PC-3 (cell line): ENCODE data around the gene ZDHHC8. TPM values are rescaled to one million over a fixed set of nuclear protein-coding genes. Genes with fewer than 3 reads are reported as not detected.

Source experiments
- ATAC-seq: fragments of 200-7000 bp; cut with Tn5 transposase; 2 replicates; pipeline ENCODE4 v1.9.1; 2020; ENCODE audit warnings: mild to moderate bottlenecking, moderate library complexity
- BruUV-seq: library from RNA; stranded (reverse); fragments of 400-500 nt; replicated peaks from 2 replicates; lab custom pipeline; 2021; lab: Mats Ljungman, UMichigan
- CTCF ChIA-PET: fragments of 300-600 bp; sonication (Branson Sonifier 250); formaldehyde crosslinking; loops from one replicate; lab custom pipeline; 2022; ENCODE audit warnings: antibody characterized with exemption; lab: Charles Lee
- POLR2A ChIA-PET: fragments of 300-600 bp; sonication (Branson Sonifier 250); formaldehyde crosslinking; loops from one replicate; lab custom pipeline; 2022; ENCODE audit warnings: antibody characterized with exemption; ENCODE audit not compliant: unreplicated experiment; lab: Charles Lee
- DNase-seq: peaks from one replicate; pipeline ENCODE4 v3.0.0-alpha.2; 2015
- H2AFZ ChIP-seq: fragments of 300-600 bp; sonication (generic); 2 replicates; pipeline ENCODE4 v1.6.0; 2016; ENCODE audit warnings: antibody characterized with exemption, low read length
- H3F3A ChIP-seq: fragments of 300-600 bp; sonication (generic); one replicate; pipeline ENCODE4 v1.6.0; 2017; ENCODE audit warnings: antibody characterized with exemption, low read length, control low read depth, mild to moderate bottlenecking; ENCODE audit not compliant: unreplicated experiment
- H3K27ac ChIP-seq: fragments of 300-600 bp; sonication (generic); 2 replicates; pipeline ENCODE4 v1.5.1; 2016; ENCODE audit warnings: mild to moderate bottlenecking, low read length
- H3K27me3 ChIP-seq: fragments of 300-600 bp; sonication (generic); 2 replicates; pipeline ENCODE4 v1.6.1; 2016; ENCODE audit warnings: low read length, mixed read lengths
- H3K36me3 ChIP-seq: fragments of 300-600 bp; sonication (generic); 2 replicates; pipeline ENCODE4 v1.6.1; 2016; ENCODE audit warnings: low read depth, mixed run types, low read length, mixed read lengths
- H3K4me1 ChIP-seq: fragments of 300-600 bp; sonication (generic); 2 replicates; pipeline ENCODE4 v1.5.1; 2016; ENCODE audit warnings: low read length; ENCODE audit not compliant: insufficient read depth
- H3K4me2 ChIP-seq: fragments of 300-600 bp; sonication (generic); 2 replicates; pipeline ENCODE4 v1.6.0; 2016; ENCODE audit warnings: low read length
- H3K4me3 ChIP-seq: fragments of 300-600 bp; sonication (generic); 2 replicates; pipeline ENCODE4 v1.5.1; 2016; ENCODE audit warnings: mild to moderate bottlenecking, low read length, mixed read lengths
- H3K79me2 ChIP-seq: fragments of 300-600 bp; sonication (generic); 2 replicates; pipeline ENCODE4 v1.6.1; 2017; ENCODE audit warnings: low read length, mixed read lengths
- H3K9ac ChIP-seq: fragments of 300-600 bp; sonication (generic); 2 replicates; pipeline ENCODE4 v1.6.0; 2016; ENCODE audit warnings: mild to moderate bottlenecking, low read length
- H3K9me2 ChIP-seq: fragments of 300-600 bp; sonication (generic); replicated peaks from 2 replicates; pipeline ENCODE4 v1.6.1; 2016; ENCODE audit warnings: mixed run types, low read length, mixed read lengths
- H3K9me3 ChIP-seq: fragments of 300-600 bp; sonication (generic); 2 replicates; pipeline ENCODE4 v1.6.1; 2016; ENCODE audit warnings: low read length, mixed read lengths
- H4K20me1 ChIP-seq: fragments of 300-600 bp; sonication (generic); 2 replicates; pipeline ENCODE4 v1.6.1; 2016; ENCODE audit warnings: low read length, mixed read lengths
- EZH2 ChIP-seq: fragments of 300-600 bp; sonication (generic); IDR thresholded peaks from one replicate; pipeline ENCODE4 v1.6.1; 2017; ENCODE audit warnings: antibody characterized with exemption, mild to moderate bottlenecking, low read length; ENCODE audit not compliant: unreplicated experiment
- EZH2phosphoT487 ChIP-seq: fragments of 300-600 bp; sonication (generic); IDR thresholded peaks from 2 replicates; pipeline ENCODE4 v1.6.1; 2018; ENCODE audit warnings: mild to moderate bottlenecking, antibody characterized with exemption, low read length, borderline replicate concordance
- intact Hi-C: fragments of 100-400 bp; cut with micrococcal nuclease; formaldehyde crosslinking; loops from 2 replicates; pipeline ENCODE4 v1.9.0; 2023
- total RNA-seq: library from RNA; depleted of rRNA; stranded (reverse); fragments of >200 nt; gene quantifications from 2 replicates; pipeline ENCODE4 v1.2.3, GENCODE V29; 2014
- TF ChIP-seq, protein P1 (sequence below): fragments of 300-600 bp; sonication (generic); conservative IDR thresholded peaks from 2 replicates; pipeline ENCODE4 v1.5.1; 2017; ENCODE audit warnings: antibody characterized with exemption, low read depth, mild to moderate bottlenecking, low read length

Gene ZDHHC8
- total RNA-seq, 1 experiment from 2014 or later, result 24.6 TPM

DNA sequence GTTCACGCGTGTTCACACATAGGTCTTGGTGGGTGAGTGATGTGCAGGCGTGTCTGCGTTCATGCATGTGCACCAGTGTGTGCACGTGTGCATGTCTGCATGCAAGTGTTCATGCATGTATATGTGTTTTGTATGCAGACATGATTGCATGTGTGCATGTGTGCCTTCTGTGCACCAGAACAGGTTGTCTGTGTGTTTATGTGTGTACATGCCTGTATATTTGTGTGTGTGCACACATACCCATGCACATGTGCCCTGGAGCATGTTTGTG, 4.9 kb downstream of the ZDHHC8 start:
- H3K36me3 ChIP-seq, result no peaks in the 10 kb centered on the region
- TF ChIP-seq EZH2phosphoT487 (no peak), EZH2 (no peak)
- TF ChIP-seq, protein P1, sequence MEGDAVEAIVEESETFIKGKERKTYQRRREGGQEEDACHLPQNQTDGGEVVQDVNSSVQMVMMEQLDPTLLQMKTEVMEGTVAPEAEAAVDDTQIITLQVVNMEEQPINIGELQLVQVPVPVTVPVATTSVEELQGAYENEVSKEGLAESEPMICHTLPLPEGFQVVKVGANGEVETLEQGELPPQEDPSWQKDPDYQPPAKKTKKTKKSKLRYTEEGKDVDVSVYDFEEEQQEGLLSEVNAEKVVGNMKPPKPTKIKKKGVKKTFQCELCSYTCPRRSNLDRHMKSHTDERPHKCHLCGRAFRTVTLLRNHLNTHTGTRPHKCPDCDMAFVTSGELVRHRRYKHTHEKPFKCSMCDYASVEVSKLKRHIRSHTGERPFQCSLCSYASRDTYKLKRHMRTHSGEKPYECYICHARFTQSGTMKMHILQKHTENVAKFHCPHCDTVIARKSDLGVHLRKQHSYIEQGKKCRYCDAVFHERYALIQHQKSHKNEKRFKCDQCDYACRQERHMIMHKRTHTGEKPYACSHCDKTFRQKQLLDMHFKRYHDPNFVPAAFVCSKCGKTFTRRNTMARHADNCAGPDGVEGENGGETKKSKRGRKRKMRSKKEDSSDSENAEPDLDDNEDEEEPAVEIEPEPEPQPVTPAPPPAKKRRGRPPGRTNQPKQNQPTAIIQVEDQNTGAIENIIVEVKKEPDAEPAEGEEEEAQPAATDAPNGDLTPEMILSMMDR, result no peak
- no peaks in the 10 kb centered on the region for H3K27me3 ChIP-seq
- H3K9ac ChIP-seq, result no peak overlapping the region
- no peaks in the 10 kb centered on the region for H3K9me3 ChIP-seq
- H3K4me3 ChIP-seq, result no peak overlapping the region
- H4K20me1 ChIP-seq, result no peaks in the 10 kb centered on the region
- DNase-seq (no peak), ATAC-seq (no peak)
- CTCF ChIA-PET, result no interaction called here
- no peak overlapping the region for H2AFZ ChIP-seq
- H3K4me1 ChIP-seq, result peaks cover 7% of the 10 kb centered on the region; the same call in 1 of the 2 replicates
- peaks cover 57% of the 10 kb centered on the region for H3K79me2 ChIP-seq
- H3F3A ChIP-seq, result no peaks in the 10 kb centered on the region
- H3K4me2 ChIP-seq, result no peak overlapping the region
- H3K27ac ChIP-seq, result no peak overlapping the region
- no peaks in the 10 kb centered on the region for H3K9me2 ChIP-seq
- POLR2A ChIA-PET, result no interaction called here
- intact Hi-C loops, result no loop called here
- no TSS peak for BruUV-seq

DNA sequence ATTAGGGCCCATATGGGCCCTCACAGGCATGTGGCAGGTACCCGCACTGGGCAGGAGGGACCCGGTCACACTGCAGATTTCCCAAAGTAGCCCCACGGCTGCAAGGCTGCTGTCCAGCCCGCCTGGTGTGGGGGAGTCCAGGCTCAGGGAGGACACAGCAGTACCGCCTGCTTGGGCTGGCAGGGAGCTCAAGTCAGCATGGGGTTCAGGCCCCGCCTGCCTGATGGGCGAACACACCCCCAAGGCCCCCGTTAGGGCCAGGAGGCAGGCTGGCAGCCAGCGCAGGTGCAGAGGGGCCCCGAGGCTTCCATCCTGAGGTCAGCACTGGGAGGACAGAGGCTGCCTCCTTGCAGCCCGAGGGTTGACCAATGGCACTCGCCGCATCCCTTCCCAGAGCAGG, 5.5 kb downstream of the ZDHHC8 start:
- BruUV-seq, result no TSS peak
- H4K20me1 ChIP-seq, result no peaks in the 10 kb centered on the region

DNA sequence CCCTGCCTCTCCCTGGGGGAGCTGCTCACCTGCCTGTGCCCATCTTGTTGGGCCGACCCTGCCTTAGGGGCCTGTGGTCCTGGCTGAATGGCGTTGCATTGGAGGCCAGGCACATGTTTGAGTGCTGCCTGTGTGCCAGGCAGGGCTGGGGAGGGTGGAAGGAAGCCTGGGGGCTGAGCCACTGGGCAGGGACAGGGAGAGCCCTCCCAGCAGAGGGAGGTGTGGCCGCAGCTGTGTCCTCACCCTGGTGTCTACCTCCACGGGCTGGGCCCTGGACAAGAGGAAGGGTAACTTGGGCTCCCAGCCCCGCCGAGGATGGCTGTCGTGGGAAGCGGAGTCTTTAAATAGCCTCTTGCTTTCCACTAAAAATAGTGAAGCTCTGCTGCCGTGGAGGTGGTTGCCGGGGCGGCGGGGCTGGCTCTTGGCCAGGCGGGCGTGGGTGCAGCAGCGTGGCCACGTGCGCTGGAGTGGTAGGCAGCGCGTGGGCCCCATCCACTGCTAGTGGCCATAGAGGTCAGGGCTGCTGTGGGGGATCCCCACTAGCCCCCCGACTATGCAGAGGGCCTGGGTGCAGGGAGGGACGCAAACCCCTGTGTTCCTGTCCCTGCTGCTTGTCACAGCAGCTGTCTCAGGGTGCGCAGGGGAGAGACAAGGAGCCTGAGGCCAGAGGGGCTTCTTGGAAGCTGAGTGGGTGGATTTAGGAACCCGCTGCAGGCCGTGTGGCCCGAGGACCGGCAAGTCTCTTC, 6.2 kb downstream of the ZDHHC8 start:
- Histone ChIP-seq H3K4me1 (peaks cover 2% of the 10 kb centered on the region; the same call in 1 of the 2 replicates), H3K36me3 (no peaks in the 10 kb centered on the region), H3K9me3 (no peaks in the 10 kb centered on the region), H2AFZ (no peak overlapping the region), H3K27me3 (no peaks in the 10 kb centered on the region), H3F3A (no peaks in the 10 kb centered on the region), H3K4me3 (no peak overlapping the region), H3K4me2 (no peak overlapping the region), H3K27ac (no peak overlapping the region), H3K9me2 (no peaks in the 10 kb centered on the region), H3K9ac (no peak overlapping the region), H4K20me1 (no peaks in the 10 kb centered on the region), H3K79me2 (peaks cover 48% of the 10 kb centered on the region)
- BruUV-seq, result no TSS peak
- DNase-seq, result no peak
- ChIA-PET POLR2A (no interaction called here), CTCF (no interaction called here)
- ATAC-seq, result no peak
- TF ChIP-seq, protein P1, result no peak
- TF ChIP-seq EZH2phosphoT487 (no peak), EZH2 (no peak)
- intact Hi-C loops, result no loop called here

More for the DNA sequence above, 5.5 kb downstream of the ZDHHC8 start:
- H3K4me3 ChIP-seq, result no peak overlapping the region
- no peak for DNase-seq
- no peaks in the 10 kb centered on the region for H3K9me3 ChIP-seq
- ChIA-PET CTCF (no interaction called here), POLR2A (no interaction called here)
- H3F3A ChIP-seq, result no peaks in the 10 kb centered on the region
- intact Hi-C loops, result no loop called here
- no peaks in the 10 kb centered on the region for H3K27me3 ChIP-seq
- H3K27ac ChIP-seq, result no peak overlapping the region
- H3K9me2 ChIP-seq, result no peaks in the 10 kb centered on the region
- TF ChIP-seq, protein P1, result no peak
- no peak for TF ChIP-seq EZH2
- no peak for TF ChIP-seq EZH2phosphoT487
- H3K9ac ChIP-seq, result no peak overlapping the region
- peaks cover 56% of the 10 kb centered on the region for H3K79me2 ChIP-seq
- H3K4me2 ChIP-seq, result no peak overlapping the region
- H3K36me3 ChIP-seq, result no peaks in the 10 kb centered on the region
- ATAC-seq, result no peak
- H2AFZ ChIP-seq, result no peak overlapping the region
- H3K4me1 ChIP-seq, result peaks cover 7% of the 10 kb centered on the region; the same call in 1 of the 2 replicates
